ENCODE measurements around the gene LRP8.

GRCh38 chr1:53314096-53314495, 13.8 kb downstream of the LRP8 start:
- TF ChIP-seq EZH2phosphoT487 (IDR thresholded peaks at IDR 0.05; ENCODE audit: borderline replicate concordance, low read length) = no peak
- TF ChIP-seq, protein P1, sequence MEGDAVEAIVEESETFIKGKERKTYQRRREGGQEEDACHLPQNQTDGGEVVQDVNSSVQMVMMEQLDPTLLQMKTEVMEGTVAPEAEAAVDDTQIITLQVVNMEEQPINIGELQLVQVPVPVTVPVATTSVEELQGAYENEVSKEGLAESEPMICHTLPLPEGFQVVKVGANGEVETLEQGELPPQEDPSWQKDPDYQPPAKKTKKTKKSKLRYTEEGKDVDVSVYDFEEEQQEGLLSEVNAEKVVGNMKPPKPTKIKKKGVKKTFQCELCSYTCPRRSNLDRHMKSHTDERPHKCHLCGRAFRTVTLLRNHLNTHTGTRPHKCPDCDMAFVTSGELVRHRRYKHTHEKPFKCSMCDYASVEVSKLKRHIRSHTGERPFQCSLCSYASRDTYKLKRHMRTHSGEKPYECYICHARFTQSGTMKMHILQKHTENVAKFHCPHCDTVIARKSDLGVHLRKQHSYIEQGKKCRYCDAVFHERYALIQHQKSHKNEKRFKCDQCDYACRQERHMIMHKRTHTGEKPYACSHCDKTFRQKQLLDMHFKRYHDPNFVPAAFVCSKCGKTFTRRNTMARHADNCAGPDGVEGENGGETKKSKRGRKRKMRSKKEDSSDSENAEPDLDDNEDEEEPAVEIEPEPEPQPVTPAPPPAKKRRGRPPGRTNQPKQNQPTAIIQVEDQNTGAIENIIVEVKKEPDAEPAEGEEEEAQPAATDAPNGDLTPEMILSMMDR (conservative IDR thresholded peaks at IDR 0.05; ENCODE audit: low read depth, low read length) = no peak

Measured in PC-3 (cell line).